Progenitor cell of endocrine pancreas (in vitro differentiated cells): ENCODE measurements around the gene RAPGEF2. TPM values are rescaled to one million over a fixed set of nuclear protein-coding genes. Genes with fewer than 3 reads are reported as not detected.

Experiments
- DNase-seq: peaks from one replicate; pipeline ENCODE4 v3.0.0; 2021; ENCODE audit warnings: low spot score; ENCODE audit not compliant: unreplicated experiment
- H3K27ac Mint-ChIP-seq: 2 replicates; pipeline ENCODE4 v1.8.0; 2021; ENCODE audit warnings: mild to moderate bottlenecking, moderate library complexity, mixed read lengths
- H3K27me3 Mint-ChIP-seq: 2 replicates; pipeline ENCODE4 v1.8.0; 2021; ENCODE audit warnings: mixed read lengths
- H3K36me3 Mint-ChIP-seq: 2 replicates; pipeline ENCODE4 v1.8.0; 2022; ENCODE audit warnings: mixed read lengths; ENCODE audit not compliant: insufficient read depth
- H3K4me1 Mint-ChIP-seq: 2 replicates; pipeline ENCODE4 v1.8.0; 2021; ENCODE audit warnings: low read depth, mixed read lengths
- H3K4me3 Mint-ChIP-seq: 2 replicates; pipeline ENCODE4 v1.8.0; 2021; ENCODE audit warnings: low read depth, mild to moderate bottlenecking, moderate library complexity, mixed read lengths
- H3K9me3 Mint-ChIP-seq: 2 replicates; pipeline ENCODE4 v1.8.0; 2021; ENCODE audit warnings: low read depth, mixed read lengths
- total RNA-seq: library from RNA; stranded (reverse); gene quantifications from 2 replicates; pipeline ENCODE4 v1.2.1, GENCODE V29; 2021
- TF ChIP-seq, protein P1 (sequence below): fragments of 200-600 bp; sonication (generic); IDR thresholded peaks from one replicate; pipeline ENCODE4 v1.5.0; 2021; ENCODE audit warnings: antibody characterized with exemption, mild to moderate bottlenecking; ENCODE audit not compliant: unreplicated experiment

The RAPGEF2 gene
- total RNA-seq, 1 donor from 2014 or later, result 68.9 TPM

DNA sequence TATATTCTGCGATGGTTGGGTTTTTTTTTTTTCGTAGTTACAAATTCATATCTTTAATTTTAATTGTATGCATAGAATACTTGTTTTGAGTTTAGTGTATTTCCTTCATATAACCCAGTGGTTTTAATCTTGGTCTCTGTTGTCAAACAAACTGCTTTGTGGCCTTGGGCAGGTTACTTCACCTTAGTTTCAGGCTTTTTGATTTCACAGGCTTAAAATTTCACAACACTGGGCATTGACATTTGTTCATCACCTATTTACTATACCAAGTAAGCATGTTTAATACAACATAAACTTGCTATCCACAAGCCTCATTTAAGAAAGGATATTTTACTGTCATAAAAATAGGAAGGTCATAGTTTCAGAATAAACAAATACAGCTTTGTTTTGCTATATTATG is 14.7 kb downstream of the RAPGEF2 start:
- no peak for DNase-seq
- TF ChIP-seq, protein P1, sequence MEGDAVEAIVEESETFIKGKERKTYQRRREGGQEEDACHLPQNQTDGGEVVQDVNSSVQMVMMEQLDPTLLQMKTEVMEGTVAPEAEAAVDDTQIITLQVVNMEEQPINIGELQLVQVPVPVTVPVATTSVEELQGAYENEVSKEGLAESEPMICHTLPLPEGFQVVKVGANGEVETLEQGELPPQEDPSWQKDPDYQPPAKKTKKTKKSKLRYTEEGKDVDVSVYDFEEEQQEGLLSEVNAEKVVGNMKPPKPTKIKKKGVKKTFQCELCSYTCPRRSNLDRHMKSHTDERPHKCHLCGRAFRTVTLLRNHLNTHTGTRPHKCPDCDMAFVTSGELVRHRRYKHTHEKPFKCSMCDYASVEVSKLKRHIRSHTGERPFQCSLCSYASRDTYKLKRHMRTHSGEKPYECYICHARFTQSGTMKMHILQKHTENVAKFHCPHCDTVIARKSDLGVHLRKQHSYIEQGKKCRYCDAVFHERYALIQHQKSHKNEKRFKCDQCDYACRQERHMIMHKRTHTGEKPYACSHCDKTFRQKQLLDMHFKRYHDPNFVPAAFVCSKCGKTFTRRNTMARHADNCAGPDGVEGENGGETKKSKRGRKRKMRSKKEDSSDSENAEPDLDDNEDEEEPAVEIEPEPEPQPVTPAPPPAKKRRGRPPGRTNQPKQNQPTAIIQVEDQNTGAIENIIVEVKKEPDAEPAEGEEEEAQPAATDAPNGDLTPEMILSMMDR, result no peak
- Mint-ChIP-seq H3K9me3 (peaks cover 11% of the 10 kb centered on the region), H3K4me1 (peaks cover 7% of the 10 kb centered on the region), H3K27me3 (no peaks in the 10 kb centered on the region), H3K27ac (no peak overlapping the region), H3K36me3 (peaks cover 21% of the 10 kb centered on the region), H3K4me3 (no peak overlapping the region)

DNA sequence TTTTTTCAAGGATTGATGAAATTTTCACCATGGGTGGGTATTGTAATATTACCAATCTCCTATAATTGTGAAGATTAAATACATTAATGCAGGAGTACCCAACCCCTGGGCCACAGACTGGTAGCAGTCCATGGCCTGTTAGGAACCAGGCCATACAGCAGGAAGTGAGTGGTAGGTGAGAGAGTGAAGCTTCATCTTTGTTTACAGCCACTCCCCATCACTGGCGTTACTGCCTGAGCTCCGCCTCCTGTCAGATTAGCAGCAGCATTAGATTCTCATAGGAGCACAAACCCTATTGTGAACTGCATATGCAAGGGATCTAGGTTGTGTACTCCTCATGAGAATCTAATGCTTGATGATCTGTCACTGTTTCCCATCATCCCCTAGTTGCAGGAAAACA is 15.1 kb downstream of the RAPGEF2 start:
- no peak overlapping the region for H3K27ac Mint-ChIP-seq
- H3K4me1 Mint-ChIP-seq, result peaks cover 7% of the 10 kb centered on the region
- H3K9me3 Mint-ChIP-seq, result peaks cover 9% of the 10 kb centered on the region
- no peaks in the 10 kb centered on the region for H3K27me3 Mint-ChIP-seq
- no peak overlapping the region for H3K4me3 Mint-ChIP-seq
- peaks cover 21% of the 10 kb centered on the region for H3K36me3 Mint-ChIP-seq
- TF ChIP-seq, protein P1, result no peak
- DNase-seq, result no peak

DNA sequence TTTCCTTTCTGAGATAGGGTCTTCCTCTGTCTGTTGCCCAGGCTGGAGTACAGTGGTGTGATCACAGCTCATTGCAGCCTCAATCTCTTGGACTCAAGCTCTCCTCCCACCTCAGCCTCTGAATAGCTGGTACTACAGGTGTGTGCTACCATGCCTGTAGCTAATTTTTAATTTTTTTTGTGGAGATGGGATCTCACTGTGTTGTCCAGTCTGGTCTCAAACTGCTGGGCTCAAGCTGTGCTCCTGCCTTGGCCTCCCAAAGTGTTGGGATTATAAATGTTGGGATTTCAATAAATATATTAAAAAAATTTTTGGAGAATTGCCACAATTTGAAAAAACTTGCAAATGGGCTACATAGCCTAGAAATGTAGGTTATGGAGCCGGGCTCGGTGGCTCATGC is 18.5 kb downstream of the RAPGEF2 start:
- Mint-ChIP-seq H3K27me3 (no peaks in the 10 kb centered on the region), H3K9me3 (peaks cover 2% of the 10 kb centered on the region), H3K36me3 (peaks cover 4% of the 10 kb centered on the region), H3K27ac (no peak overlapping the region), H3K4me3 (no peak overlapping the region), H3K4me1 (peaks cover 15% of the 10 kb centered on the region)
- DNase-seq, result no peak
- TF ChIP-seq, protein P1, result no peak

DNA sequence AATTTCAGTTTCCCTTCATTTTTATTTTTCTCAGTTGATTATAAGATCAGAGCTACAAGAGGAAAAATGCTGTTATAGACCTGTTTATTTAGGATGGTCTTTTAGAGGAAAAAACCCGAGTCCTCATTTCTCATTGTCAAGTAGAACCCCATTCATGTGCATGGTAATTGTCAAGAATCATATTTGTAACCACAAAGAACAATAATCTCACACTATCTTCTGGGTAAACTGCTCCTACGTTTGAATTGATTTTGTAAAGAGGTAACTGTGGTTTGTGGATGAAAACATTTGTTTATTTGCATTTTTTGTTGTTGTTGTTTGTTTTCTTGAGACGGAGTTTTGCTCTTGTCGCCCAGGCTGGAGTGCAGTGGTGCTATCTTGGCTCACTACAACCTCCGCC is 23.8 kb downstream of the RAPGEF2 start:
- TF ChIP-seq, protein P1, result no peak
- H3K9me3 Mint-ChIP-seq, result peaks cover 5% of the 10 kb centered on the region
- H3K27ac Mint-ChIP-seq, result peak overlapping the region; percentile 58

DNA sequence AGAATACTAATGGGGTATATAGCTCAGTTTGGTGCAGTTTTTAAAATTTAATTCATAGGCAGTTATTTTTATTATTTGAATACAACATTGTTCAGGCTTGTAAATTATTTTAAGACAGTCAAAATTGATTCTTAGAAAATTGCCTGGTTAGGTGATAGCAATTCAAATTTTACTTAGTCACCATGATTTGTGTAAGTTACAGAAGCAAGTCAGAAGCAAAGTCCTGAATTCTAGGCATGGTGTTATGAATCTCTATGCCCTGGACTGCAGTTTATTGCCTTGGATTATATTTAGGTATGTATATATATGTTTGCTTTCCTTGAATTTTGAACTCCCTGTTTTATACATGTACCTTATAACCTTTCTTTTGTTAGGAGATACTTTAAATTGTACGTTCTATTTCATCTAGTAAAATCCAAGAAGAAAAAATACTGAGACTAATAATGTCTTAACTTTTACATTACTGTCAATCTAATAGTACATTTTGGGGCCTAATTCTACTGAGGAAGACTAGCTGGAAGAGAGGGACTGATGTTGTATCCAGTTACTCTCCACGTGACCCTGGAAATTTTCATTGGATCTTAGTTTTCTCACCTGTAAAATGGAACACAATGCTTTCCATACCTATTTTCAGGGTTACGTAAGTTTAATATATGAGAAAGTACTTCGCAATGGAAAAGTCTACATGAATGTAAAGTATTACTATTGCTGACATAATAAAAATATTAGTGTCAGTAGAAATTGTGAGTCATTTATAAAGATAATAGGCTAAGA is 25.1 kb downstream of the RAPGEF2 start:
- no peaks in the 10 kb centered on the region for H3K27me3 Mint-ChIP-seq
- H3K4me1 Mint-ChIP-seq, result peaks cover 26% of the 10 kb centered on the region
- TF ChIP-seq, protein P1, result no peak
- no peak overlapping the region for H3K4me3 Mint-ChIP-seq
- DNase-seq, result no peak
- peaks cover 4% of the 10 kb centered on the region for H3K36me3 Mint-ChIP-seq
- H3K27ac Mint-ChIP-seq, result peak overlapping the region; percentile 15
- H3K9me3 Mint-ChIP-seq, result peaks cover 5% of the 10 kb centered on the region

More for the DNA sequence above, 23.8 kb downstream of the RAPGEF2 start:
- Mint-ChIP-seq H3K27me3 (no peaks in the 10 kb centered on the region), H3K36me3 (peaks cover 4% of the 10 kb centered on the region), H3K4me1 (peaks cover 26% of the 10 kb centered on the region), H3K4me3 (no peak overlapping the region)
- no peak for DNase-seq
